Suppressor macrophage treated with lipopolysaccharide for 1 hour (primary cell): Measurements from ENCODE around the gene HES5.
A peak's percentile ranks its signal among the peaks of the same experiment; 100 is the strongest.
"Not testable (repeated sequence)": the region's sequence is repeated elsewhere in the genome, so short reads cannot be mapped to it uniquely, and the experiment has no call there.

Experiments used
- DNase-seq, 3 donors: peaks; one replicate each; pipeline ENCODE4 v3.0.0-alpha.2; 2020 to 2022

The HES5 gene

GRCh38 chr1:2560299-2561073, 30.4 kb upstream of the HES5 start:
- DNase-seq, result no peak

GRCh38 chr1:2559509-2560298, 29.6 kb upstream of the HES5 start:
- no peak for DNase-seq

- DNase-seq, result no peak
These were observed 28.8 kb upstream of the HES5 start for GRCh38 chr1:2558861-2559260.

GRCh38 chr1:2558420-2558819, 28.4 kb upstream of the HES5 start:
- no peak for DNase-seq

- no peak for DNase-seq
These were observed 27.7 kb upstream of the HES5 start for GRCh38 chr1:2557482-2558400.

- peak in 1 of 3 donors; percentile 45 for DNase-seq
These were observed 26.8 kb upstream of the HES5 start for GRCh38 chr1:2556678-2557481.

- peak; percentile 80 to 88 (median 86) for DNase-seq
These were observed 26.2 kb upstream of the HES5 start, which contains the start of gene TNFRSF14 for GRCh38 chr1:2556277-2556677. TNFRSF14 (plus strand) TSS chr1:2556371; CDS start chr1:2556665, 294 bp downstream.

- peak; percentile 92 to 94 (median 92) for DNase-seq
These were observed 25.7 kb upstream of the HES5 start for GRCh38 chr1:2555634-2556276.

GRCh38 chr1:2554621-2555387, 24.7 kb upstream of the HES5 start:
- peak; percentile 42 to 72 (median 50) for DNase-seq

- no peak for DNase-seq
These were observed 24.0 kb upstream of the HES5 start for GRCh38 chr1:2553871-2554620.

GRCh38 chr1:2553076-2553475, 23.0 kb upstream of the HES5 start:
- not testable (repeated sequence) for DNase-seq

- DNase-seq, result no peak
These were observed 22.1 kb upstream of the HES5 start for GRCh38 chr1:2552189-2552588.

GRCh38 chr1:2551544-2551943, 21.5 kb upstream of the HES5 start:
- DNase-seq, result not testable (repeated sequence)

- not testable (repeated sequence) for DNase-seq
These were observed 20.3 kb upstream of the HES5 start for GRCh38 chr1:2550309-2550861.

- DNase-seq, result not testable (repeated sequence)
These were observed 19.4 kb upstream of the HES5 start for GRCh38 chr1:2549367-2550029.

GRCh38 chr1:2548068-2548589, 18.1 kb upstream of the HES5 start:
- peak; percentile 74 to 89 (median 79) for DNase-seq

GRCh38 chr1:2547210-2548067, 17.4 kb upstream of the HES5 start:
- peak; percentile 63 to 73 (median 65) for DNase-seq
